Lower leg skin (tissue), 3 donors: ENCODE measurements around the gene GDPD4.

Experiments
- CTCF ChIP-seq, 3 donors: fragments of 450-650 bp; IDR thresholded peaks; one replicate each; pipeline ENCODE4 v1.5.1; 2016; ENCODE audit warnings: antibody characterized with exemption in 3 of 3, mild to moderate bottlenecking in 3 of 3, moderate library complexity in 2 of 3
- POLR2A ChIP-seq, 2 donors: fragments of 450-650 bp; IDR thresholded peaks; one replicate each; pipeline ENCODE4 v1.6.1; 2016 to 2017; ENCODE audit warnings: antibody characterized with exemption in 2 of 2, mild to moderate bottlenecking in 1 of 2, moderate library complexity in 1 of 2

DNA sequence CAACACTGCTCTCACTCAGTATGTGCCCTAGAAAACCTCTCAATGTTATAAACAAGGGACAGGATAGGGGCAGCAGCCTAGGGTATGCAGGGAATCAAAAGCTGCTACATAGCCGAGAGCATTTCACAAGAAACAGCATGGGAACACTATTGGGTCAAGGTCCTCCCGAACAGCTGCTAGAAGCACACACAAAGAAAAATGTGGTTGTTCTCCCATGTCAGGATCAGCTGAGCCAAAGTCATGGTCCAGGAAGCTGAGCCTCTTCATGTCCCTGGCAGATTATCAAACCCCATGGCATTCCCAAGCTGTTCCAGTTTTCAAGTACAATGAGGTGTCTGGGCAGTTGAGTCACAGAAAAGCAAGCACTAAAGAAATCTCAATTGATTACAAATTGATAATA lies 21.0 kb upstream of the GDPD4 start:
- TF ChIP-seq CTCF (IDR thresholded peaks at IDR 0.05) (no peak), POLR2A (IDR thresholded peaks at IDR 0.05) (no peak)
